Heart left ventricle (tissue), 13 donors: ENCODE data around the gene HEMK1.

Source experiments
- POLR2A ChIP-seq, 2 donors: fragments of 450-650 bp; IDR thresholded peaks; one replicate each; pipeline ENCODE4 v1.6.1; 2017; ENCODE audit warnings: antibody characterized with exemption in 2 of 2, mild to moderate bottlenecking in 2 of 2, moderate library complexity in 2 of 2
- TF ChIP-seq, protein P1 (sequence below), 12 donors: fragments of 200-600 bp; sonication (generic) in 4 of 12; IDR thresholded peaks; one replicate each; pipeline versions ENCODE4 v1.5.0 to v1.8.0; 2018 to 2022; ENCODE audit warnings: antibody characterized with exemption in 12 of 12, mild to moderate bottlenecking in 5 of 12
- donor health status: ischemic (EF 13 %, LVEDD 7.1; RV severe dilation, severe dysfunction).
- donor health status: DM: no; HTN: yes; CAD: no.
- donor health status: DM: no; HTN: no; CAD: no.
- donor health status: ischemic (EF 25% LVEDD 6.9; RV normal size, moderate dysfunction).
- donor health status: ischemic (EF 25% LVEDD 5.7; RV mildly dilated, moderate dysfunction).
- donor health status: ischemic (EF 35%, LVEDD 5.7; RV mildly dilated, moderate dysfunction).
- donor health status: nonischemic (EF 11% LVEDD 7.7; RV severe dilation, severe dysfunction).
- donor health status: DM: yes; HTN: yes; CAD: no.
- donor health status: PGD.
- donor health status: ischemic (EF 29% LVEDD 5.4; RV normal size, mild dysfunction).
- donor health status: nonischemic (EF 23%, LVEDD 6.1; RV moderate dilation, normal function).

DNA sequence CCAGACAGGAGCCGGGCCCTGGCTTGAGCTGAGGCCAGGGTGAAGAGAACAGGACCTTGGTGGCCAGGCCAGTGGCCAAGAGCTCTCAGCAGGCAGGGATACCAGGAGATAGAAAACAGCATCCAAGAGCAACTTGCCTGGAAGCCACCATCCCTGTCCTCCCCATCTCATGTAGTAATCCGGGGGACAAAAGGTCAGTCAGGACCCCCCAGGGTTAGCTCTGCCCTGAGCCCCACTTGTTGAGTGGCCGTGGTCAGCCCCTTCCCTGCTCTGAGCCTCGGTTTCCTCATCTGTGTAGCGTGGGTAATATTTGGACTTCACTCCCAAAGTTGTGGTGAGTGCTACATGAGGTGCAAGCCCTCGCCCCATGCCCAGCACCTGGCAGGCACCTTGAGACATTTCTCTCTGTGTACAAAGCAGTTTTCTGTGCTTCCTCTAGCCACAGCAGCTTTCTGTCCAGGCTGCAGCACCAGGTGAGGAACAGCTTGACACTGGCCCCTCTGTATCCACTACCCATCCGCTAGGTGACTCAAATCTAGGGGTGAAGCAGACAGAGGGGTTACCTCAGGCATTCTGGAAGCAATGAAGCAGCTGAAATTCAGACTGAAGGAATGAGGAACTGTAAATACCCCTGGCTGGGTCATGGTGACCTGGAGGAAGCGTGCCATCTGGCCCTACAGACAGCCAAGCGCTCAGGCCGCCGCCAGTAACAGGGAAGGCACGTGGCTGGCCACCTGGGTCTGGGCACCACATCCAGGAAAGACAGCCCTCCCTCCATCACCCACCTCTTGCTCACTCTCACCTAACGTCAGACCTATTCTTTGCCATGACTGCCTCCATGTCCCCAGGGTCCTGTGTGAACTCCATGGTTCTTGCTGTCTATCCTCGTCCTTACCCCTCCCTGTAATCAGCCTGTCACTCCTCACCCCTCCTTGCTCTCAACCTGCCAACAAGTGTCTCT lies 35.6 kb downstream of the HEMK1 start:
- TF ChIP-seq, protein P1, sequence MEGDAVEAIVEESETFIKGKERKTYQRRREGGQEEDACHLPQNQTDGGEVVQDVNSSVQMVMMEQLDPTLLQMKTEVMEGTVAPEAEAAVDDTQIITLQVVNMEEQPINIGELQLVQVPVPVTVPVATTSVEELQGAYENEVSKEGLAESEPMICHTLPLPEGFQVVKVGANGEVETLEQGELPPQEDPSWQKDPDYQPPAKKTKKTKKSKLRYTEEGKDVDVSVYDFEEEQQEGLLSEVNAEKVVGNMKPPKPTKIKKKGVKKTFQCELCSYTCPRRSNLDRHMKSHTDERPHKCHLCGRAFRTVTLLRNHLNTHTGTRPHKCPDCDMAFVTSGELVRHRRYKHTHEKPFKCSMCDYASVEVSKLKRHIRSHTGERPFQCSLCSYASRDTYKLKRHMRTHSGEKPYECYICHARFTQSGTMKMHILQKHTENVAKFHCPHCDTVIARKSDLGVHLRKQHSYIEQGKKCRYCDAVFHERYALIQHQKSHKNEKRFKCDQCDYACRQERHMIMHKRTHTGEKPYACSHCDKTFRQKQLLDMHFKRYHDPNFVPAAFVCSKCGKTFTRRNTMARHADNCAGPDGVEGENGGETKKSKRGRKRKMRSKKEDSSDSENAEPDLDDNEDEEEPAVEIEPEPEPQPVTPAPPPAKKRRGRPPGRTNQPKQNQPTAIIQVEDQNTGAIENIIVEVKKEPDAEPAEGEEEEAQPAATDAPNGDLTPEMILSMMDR (IDR thresholded peaks at IDR 0.05): no peak
- peak in 1 of 2 donors; percentile 13 for TF ChIP-seq POLR2A (IDR thresholded peaks at IDR 0.05)
